Neural cell (in vitro differentiated cells): ENCODE results near the gene FAM9A.

Experiments
- CTCF ChIP-seq: fragments of 450-650 bp; IDR thresholded peaks from 2 replicates; pipeline ENCODE4 v1.5.1; 2014; ENCODE audit warnings: antibody characterized with exemption, mild to moderate bottlenecking, moderate library complexity; ENCODE audit not compliant: poor library complexity, severe bottlenecking
- RAD21 ChIP-seq: fragments of 450-650 bp; conservative IDR thresholded peaks from 2 replicates; pipeline ENCODE4 v1.6.1; 2014; ENCODE audit warnings: antibody characterized with exemption, mild to moderate bottlenecking, moderate library complexity

GRCh38 chrX:8741981-8742380 lies 59.2 kb downstream of the FAM9A start:
- no peak for TF ChIP-seq RAD21
- no peak for TF ChIP-seq CTCF
